ENCODE data around the gene RHBDD3. TPM values are rescaled to one million over a fixed set of nuclear protein-coding genes. Genes with fewer than 3 reads are reported as not detected.

The RHBDD3 gene
- total and polyA plus RNA-seq, 2 experiments from 2014 or later: 55.0 to 115 TPM

DNA sequence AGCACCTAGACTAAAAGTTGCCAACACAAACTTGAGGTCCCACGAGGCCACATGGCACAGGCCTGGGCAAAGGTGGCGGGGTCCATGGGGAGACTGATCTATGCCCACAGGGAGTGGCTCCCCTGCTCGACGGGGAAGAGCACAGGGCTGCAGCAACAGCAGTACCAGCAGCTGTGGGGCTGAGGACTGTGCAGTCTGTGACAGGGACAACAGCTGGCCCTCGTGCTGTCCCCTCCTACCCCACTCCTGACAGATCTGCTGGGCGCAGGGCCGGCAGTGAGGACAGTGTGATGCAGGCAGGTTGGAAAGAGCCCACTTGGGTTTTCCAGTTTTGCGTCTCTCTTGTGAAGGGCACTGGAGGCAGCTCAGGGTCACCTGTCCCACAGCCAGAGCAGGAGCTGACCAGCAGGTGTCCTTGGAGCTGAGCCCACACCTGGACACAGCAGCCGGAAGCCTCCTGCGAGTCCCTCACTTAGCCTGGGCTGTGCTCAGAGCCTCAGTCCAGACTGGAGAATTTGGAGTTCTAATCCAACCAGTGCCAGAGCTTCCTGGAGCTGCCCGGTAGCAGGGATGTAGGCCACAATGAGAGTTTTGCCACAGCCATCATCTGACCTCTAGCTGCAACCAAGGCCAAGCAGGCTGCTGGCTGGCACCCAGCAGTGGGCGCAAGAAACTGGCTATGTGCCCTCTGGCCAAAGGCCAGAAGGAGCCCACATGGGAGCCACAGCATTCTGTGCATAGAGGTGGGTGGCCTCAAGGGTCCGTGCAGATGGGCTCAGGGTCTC is 35.1 kb upstream of the RHBDD3 start:
- H3K36me3 ChIP-seq (ENCODE audit: insufficient read depth): peaks cover 27% of the 10 kb centered on the region
- H2AFZ ChIP-seq: no peak overlapping the region
- Mint-ChIP-seq H3K36me3 (ENCODE audit: low read depth) (peaks cover 36% of the 10 kb centered on the region), H3K9me3 (no peaks in the 10 kb centered on the region; the same call in 2 of the 3 replicates), H3K27me3 (ENCODE audit: insufficient read depth, low read depth, poor library complexity) (peaks cover 28% of the 10 kb centered on the region), H3K4me3 (no peak overlapping the region), H3K27ac (no peak overlapping the region), H3K4me1 (peaks cover 29% of the 10 kb centered on the region)
- H3K4me2 ChIP-seq: no peak overlapping the region
- DNase-seq (ENCODE audit: low spot score) (peak; percentile 21), ATAC-seq (no peak)
- H3F3A ChIP-seq (replicated peaks; ENCODE audit: low read depth): peaks cover 49% of the 10 kb centered on the region
- no peaks in the 10 kb centered on the region for H3K27me3 ChIP-seq (ENCODE audit: insufficient read depth)
- H3K4me3 ChIP-seq: no peak overlapping the region
- 0 out of 2 replicates have a peak, but pooled peaks cover under 1% of the 10 kb centered on the region for H3K79me2 ChIP-seq (replicated peaks; ENCODE audit: insufficient read depth)
- H3K9me2 ChIP-seq (ENCODE audit: insufficient read depth): no peaks in the 10 kb centered on the region
- peaks cover 8% of the 10 kb centered on the region for H4K20me1 ChIP-seq (replicated peaks; ENCODE audit: insufficient read depth)
- no peak overlapping the region for H3K27ac ChIP-seq (ENCODE audit: low read depth)
- TF ChIP-seq, protein P1, sequence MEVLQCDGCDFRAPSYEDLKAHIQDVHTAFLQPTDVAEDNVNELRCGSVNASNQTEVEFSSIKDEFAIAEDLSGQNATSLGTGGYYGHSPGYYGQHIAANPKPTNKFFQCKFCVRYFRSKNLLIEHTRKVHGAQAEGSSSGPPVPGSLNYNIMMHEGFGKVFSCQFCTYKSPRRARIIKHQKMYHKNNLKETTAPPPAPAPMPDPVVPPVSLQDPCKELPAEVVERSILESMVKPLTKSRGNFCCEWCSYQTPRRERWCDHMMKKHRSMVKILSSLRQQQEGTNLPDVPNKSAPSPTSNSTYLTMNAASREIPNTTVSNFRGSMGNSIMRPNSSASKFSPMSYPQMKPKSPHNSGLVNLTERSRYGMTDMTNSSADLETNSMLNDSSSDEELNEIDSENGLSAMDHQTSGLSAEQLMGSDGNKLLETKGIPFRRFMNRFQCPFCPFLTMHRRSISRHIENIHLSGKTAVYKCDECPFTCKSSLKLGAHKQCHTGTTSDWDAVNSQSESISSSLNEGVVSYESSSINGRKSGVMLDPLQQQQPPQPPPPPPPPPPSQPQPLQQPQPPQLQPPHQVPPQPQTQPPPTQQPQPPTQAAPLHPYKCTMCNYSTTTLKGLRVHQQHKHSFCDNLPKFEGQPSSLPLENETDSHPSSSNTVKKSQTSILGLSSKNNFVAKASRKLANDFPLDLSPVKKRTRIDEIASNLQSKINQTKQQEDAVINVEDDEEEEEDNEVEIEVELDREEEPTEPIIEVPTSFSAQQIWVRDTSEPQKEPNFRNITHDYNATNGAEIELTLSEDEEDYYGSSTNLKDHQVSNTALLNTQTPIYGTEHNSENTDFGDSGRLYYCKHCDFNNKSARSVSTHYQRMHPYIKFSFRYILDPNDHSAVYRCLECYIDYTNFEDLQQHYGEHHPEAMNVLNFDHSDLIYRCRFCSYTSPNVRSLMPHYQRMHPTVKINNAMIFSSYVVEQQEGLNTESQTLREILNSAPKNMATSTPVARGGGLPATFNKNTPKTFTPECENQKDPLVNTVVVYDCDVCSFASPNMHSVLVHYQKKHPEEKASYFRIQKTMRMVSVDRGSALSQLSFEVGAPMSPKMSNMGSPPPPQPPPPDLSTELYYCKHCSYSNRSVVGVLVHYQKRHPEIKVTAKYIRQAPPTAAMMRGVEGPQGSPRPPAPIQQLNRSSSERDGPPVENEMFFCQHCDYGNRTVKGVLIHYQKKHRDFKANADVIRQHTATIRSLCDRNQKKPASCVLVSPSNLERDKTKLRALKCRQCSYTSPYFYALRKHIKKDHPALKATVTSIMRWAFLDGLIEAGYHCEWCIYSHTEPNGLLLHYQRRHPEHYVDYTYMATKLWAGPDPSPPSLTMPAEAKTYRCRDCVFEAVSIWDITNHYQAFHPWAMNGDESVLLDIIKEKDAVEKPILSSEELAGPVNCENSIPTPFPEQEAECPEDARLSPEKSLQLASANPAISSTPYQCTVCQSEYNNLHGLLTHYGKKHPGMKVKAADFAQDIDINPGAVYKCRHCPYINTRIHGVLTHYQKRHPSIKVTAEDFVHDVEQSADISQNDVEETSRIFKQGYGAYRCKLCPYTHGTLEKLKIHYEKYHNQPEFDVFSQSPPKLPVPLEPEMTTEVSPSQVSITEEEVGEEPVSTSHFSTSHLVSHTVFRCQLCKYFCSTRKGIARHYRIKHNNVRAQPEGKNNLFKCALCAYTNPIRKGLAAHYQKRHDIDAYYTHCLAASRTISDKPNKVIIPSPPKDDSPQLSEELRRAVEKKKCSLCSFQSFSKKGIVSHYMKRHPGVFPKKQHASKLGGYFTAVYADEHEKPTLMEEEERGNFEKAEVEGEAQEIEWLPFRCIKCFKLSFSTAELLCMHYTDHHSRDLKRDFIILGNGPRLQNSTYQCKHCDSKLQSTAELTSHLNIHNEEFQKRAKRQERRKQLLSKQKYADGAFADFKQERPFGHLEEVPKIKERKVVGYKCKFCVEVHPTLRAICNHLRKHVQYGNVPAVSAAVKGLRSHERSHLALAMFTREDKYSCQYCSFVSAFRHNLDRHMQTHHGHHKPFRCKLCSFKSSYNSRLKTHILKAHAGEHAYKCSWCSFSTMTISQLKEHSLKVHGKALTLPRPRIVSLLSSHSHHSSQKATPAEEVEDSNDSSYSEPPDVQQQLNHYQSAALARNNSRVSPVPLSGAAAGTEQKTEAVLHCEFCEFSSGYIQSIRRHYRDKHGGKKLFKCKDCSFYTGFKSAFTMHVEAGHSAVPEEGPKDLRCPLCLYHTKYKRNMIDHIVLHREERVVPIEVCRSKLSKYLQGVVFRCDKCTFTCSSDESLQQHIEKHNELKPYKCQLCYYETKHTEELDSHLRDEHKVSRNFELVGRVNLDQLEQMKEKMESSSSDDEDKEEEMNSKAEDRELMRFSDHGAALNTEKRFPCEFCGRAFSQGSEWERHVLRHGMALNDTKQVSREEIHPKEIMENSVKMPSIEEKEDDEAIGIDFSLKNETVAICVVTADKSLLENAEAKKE (CRISPR knock-in tag; IDR thresholded peaks at IDR 0.05): no peak
- TF ChIP-seq JUNB (IDR thresholded peaks at IDR 0.05; ENCODE audit: unreplicated experiment) (no peak), ZNF331 (CRISPR knock-in tag; IDR thresholded peaks at IDR 0.05; ENCODE audit: low read depth) (no peak), EZH2 (IDR thresholded peaks at IDR 0.05; ENCODE audit: low read depth, unreplicated experiment) (no peak), CREB1 (CRISPR knock-in tag; IDR thresholded peaks at IDR 0.05; ENCODE audit: low read depth) (no peak), POLR2AphosphoS5 (IDR thresholded peaks at IDR 0.05; ENCODE audit: low read depth) (no peak), ZNF114 (CRISPR knock-in tag; IDR thresholded peaks at IDR 0.05) (no peak), NANOG (IDR thresholded peaks at IDR 0.05; ENCODE audit: borderline replicate concordance) (no peak), EZH2phosphoT487 (IDR thresholded peaks at IDR 0.05; ENCODE audit: unreplicated experiment) (no peak), STAT1 (IDR thresholded peaks at IDR 0.05; ENCODE audit: unreplicated experiment) (no peak)
- TF ChIP-seq, protein P2, sequence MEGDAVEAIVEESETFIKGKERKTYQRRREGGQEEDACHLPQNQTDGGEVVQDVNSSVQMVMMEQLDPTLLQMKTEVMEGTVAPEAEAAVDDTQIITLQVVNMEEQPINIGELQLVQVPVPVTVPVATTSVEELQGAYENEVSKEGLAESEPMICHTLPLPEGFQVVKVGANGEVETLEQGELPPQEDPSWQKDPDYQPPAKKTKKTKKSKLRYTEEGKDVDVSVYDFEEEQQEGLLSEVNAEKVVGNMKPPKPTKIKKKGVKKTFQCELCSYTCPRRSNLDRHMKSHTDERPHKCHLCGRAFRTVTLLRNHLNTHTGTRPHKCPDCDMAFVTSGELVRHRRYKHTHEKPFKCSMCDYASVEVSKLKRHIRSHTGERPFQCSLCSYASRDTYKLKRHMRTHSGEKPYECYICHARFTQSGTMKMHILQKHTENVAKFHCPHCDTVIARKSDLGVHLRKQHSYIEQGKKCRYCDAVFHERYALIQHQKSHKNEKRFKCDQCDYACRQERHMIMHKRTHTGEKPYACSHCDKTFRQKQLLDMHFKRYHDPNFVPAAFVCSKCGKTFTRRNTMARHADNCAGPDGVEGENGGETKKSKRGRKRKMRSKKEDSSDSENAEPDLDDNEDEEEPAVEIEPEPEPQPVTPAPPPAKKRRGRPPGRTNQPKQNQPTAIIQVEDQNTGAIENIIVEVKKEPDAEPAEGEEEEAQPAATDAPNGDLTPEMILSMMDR (conservative IDR thresholded peaks at IDR 0.05; ENCODE audit: low read depth in 2 of 2): no peak
- TF ChIP-seq, protein P3, sequence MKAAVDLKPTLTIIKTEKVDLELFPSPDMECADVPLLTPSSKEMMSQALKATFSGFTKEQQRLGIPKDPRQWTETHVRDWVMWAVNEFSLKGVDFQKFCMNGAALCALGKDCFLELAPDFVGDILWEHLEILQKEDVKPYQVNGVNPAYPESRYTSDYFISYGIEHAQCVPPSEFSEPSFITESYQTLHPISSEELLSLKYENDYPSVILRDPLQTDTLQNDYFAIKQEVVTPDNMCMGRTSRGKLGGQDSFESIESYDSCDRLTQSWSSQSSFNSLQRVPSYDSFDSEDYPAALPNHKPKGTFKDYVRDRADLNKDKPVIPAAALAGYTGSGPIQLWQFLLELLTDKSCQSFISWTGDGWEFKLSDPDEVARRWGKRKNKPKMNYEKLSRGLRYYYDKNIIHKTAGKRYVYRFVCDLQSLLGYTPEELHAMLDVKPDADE (IDR thresholded peaks at IDR 0.05): no peak
- TF ChIP-seq, protein P4, sequence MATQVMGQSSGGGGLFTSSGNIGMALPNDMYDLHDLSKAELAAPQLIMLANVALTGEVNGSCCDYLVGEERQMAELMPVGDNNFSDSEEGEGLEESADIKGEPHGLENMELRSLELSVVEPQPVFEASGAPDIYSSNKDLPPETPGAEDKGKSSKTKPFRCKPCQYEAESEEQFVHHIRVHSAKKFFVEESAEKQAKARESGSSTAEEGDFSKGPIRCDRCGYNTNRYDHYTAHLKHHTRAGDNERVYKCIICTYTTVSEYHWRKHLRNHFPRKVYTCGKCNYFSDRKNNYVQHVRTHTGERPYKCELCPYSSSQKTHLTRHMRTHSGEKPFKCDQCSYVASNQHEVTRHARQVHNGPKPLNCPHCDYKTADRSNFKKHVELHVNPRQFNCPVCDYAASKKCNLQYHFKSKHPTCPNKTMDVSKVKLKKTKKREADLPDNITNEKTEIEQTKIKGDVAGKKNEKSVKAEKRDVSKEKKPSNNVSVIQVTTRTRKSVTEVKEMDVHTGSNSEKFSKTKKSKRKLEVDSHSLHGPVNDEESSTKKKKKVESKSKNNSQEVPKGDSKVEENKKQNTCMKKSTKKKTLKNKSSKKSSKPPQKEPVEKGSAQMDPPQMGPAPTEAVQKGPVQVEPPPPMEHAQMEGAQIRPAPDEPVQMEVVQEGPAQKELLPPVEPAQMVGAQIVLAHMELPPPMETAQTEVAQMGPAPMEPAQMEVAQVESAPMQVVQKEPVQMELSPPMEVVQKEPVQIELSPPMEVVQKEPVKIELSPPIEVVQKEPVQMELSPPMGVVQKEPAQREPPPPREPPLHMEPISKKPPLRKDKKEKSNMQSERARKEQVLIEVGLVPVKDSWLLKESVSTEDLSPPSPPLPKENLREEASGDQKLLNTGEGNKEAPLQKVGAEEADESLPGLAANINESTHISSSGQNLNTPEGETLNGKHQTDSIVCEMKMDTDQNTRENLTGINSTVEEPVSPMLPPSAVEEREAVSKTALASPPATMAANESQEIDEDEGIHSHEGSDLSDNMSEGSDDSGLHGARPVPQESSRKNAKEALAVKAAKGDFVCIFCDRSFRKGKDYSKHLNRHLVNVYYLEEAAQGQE (IDR thresholded peaks at IDR 0.05; ENCODE audit: unreplicated experiment): no peak
- peaks cover 10% of the 10 kb centered on the region; the same call in 1 of the 2 replicates for H3K4me1 ChIP-seq (ENCODE audit: insufficient read depth)
